GM23248 (cell line): ENCODE results near the gene ZIC5. TPM values are rescaled to one million over a fixed set of nuclear protein-coding genes. Genes with fewer than 3 reads are reported as not detected.

Experiments used
- DNase-seq: peaks from one replicate; pipeline ENCODE4 v3.0.0-alpha.2; 2015
- H2AFZ ChIP-seq: fragments of 200-600 bp; sonication (generic); 2 replicates; pipeline ENCODE4 v1.6.1; 2016; ENCODE audit warnings: antibody characterized with exemption
- H3F3A ChIP-seq: fragments of 200-600 bp; sonication (generic); 2 replicates; pipeline ENCODE4 v1.6.1; 2016; ENCODE audit warnings: mild to moderate bottlenecking, antibody characterized with exemption, mixed run types; ENCODE audit not compliant: insufficient read depth
- H3K27ac ChIP-seq: fragments of 200-600 bp; sonication (generic); 2 replicates; pipeline ENCODE4 v1.5.1; 2016; ENCODE audit warnings: mild to moderate bottlenecking
- H3K27me3 ChIP-seq: fragments of 200-600 bp; sonication (generic); replicated peaks from 2 replicates; pipeline ENCODE4 v1.6.1; 2016; ENCODE audit warnings: mild to moderate bottlenecking; ENCODE audit not compliant: insufficient read depth
- H3K36me3 ChIP-seq: fragments of 200-600 bp; sonication (generic); 2 replicates; pipeline ENCODE4 v1.6.1; 2016; ENCODE audit warnings: low read depth, mild to moderate bottlenecking
- H3K4me1 ChIP-seq: fragments of 200-600 bp; sonication (generic); 2 replicates; pipeline ENCODE4 v1.6.1; 2016; ENCODE audit warnings: mild to moderate bottlenecking; ENCODE audit not compliant: insufficient read depth
- H3K4me2 ChIP-seq: fragments of 200-600 bp; sonication (generic); one replicate; pipeline ENCODE4 v1.6.1; 2016; ENCODE audit warnings: mild to moderate bottlenecking; ENCODE audit not compliant: unreplicated experiment
- H3K4me3 ChIP-seq: fragments of 200-600 bp; sonication (generic); 2 replicates; pipeline ENCODE4 v1.5.1; 2016; ENCODE audit warnings: mild to moderate bottlenecking
- H3K79me2 ChIP-seq: fragments of 200-600 bp; sonication (generic); 2 replicates; pipeline ENCODE4 v1.6.1; 2016; ENCODE audit warnings: mild to moderate bottlenecking; ENCODE audit not compliant: insufficient read depth
- H3K9ac ChIP-seq: fragments of 200-600 bp; sonication (generic); 2 replicates; pipeline ENCODE4 v1.6.1; 2016; ENCODE audit warnings: mild to moderate bottlenecking
- H3K9me2 ChIP-seq: fragments of 200-600 bp; sonication (generic); 2 replicates; pipeline ENCODE4 v1.6.1; 2016; ENCODE audit warnings: mixed run types, mild to moderate bottlenecking, moderate library complexity; ENCODE audit not compliant: insufficient read depth
- H3K9me3 ChIP-seq: fragments of 200-600 bp; sonication (generic); one replicate; pipeline ENCODE4 v1.6.1; 2017; ENCODE audit warnings: low read depth
- H4K20me1 ChIP-seq: fragments of 200-600 bp; sonication (generic); 2 replicates; pipeline ENCODE4 v1.6.0; 2016; ENCODE audit not compliant: insufficient read depth
- EZH2 ChIP-seq: fragments of 200-600 bp; sonication (generic); IDR thresholded peaks from 2 replicates; pipeline ENCODE4 v1.6.1; 2018; ENCODE audit warnings: antibody characterized with exemption, mild to moderate bottlenecking; ENCODE audit not compliant: insufficient read depth, poor library complexity, severe bottlenecking
- EZH2phosphoT487 ChIP-seq: fragments of 200-600 bp; sonication (generic); IDR thresholded peaks from 2 replicates; pipeline ENCODE4 v1.6.1; 2018; ENCODE audit warnings: antibody characterized with exemption, moderate library complexity, mild to moderate bottlenecking, low read depth; ENCODE audit not compliant: insufficient read depth
- WGBS, 2 experiments: methylation state at CpG; one replicate each; pipeline ENCODE4 v1.1.6; 2015 to 2017; ENCODE audit warnings: low lambda C conversion rate in 2 of 2, low coverage in 1 of 2; ENCODE audit errors: missing lambda C conversion rate in 2 of 2; 5-methylcytosine and 5-hydroxymethylcytosine counted together
- in situ Hi-C: fragments of 300-500 bp; cut with MboI; formaldehyde crosslinking; loops from 2 replicates; pipeline ENCODE4 v1.15.0; 2020
- polyA plus RNA-seq: library from polyadenylated mRNA; unstranded; fragments of >200 nt; fragmentation: Nextera tagmentation; extraction: Ambion mirVana; gene quantifications from 2 replicates; pipeline ENCODE4 v1.2.1, GENCODE V29; 2016
- total RNA-seq: library from RNA; depleted of rRNA; stranded (reverse); fragments of >200 nt; shearing (Covaris generic); gene quantifications from 2 replicates; pipeline ENCODE4 v1.2.3, GENCODE V29; 2014

The ZIC5 gene
- total and polyA plus RNA-seq, 2 experiments from 2014 or later = not detected

DNA sequence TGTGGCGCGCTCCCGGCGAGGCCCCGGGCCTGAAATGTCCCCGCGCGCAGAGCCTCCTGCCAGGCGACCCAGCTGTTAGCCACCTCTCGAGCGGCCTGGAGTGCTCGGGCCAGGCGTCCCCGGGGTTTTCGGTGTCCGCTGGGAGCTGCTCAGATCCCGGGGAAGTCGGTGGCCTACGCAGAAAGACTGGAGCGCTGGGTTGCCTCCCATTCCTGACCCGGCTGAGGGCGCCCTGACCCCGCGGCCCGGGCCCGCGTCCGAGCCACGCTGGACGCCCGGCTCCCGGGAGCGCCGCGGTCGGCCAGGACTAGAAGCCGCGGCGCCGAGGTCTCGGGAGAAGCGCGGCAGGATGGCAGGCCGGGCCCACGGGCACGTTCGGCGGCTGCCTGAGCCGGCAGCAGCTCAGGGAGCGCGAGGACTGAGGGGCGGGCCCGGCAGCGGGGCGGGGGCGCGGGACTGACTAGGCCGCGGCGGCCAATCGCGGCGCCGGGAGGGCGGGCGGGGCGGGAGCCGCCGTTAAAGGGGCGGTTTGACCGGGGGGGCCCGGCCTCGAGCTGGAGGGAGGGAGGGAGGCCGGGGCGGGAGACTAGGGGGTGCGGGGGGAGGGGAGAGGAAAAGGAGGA, 8.7 kb upstream of the ZIC5 start:
- WGBS, 2 experiments = 2 to 3% methylated on average over 40 to 60 of the region's 76 CpGs
- H4K20me1 ChIP-seq = no peaks in the 10 kb centered on the region
- H3K4me1 ChIP-seq = no peaks in the 10 kb centered on the region
- H3F3A ChIP-seq = no peaks in the 10 kb centered on the region
- TF ChIP-seq EZH2phosphoT487 (no peak), EZH2 (no peak)
- peak; percentile 86 for DNase-seq
- H3K4me2 ChIP-seq = peak overlapping the region; percentile 49
- no peaks in the 10 kb centered on the region for H3K36me3 ChIP-seq
- no peak overlapping the region for H3K9ac ChIP-seq
- H3K9me2 ChIP-seq = no peaks in the 10 kb centered on the region
- H3K79me2 ChIP-seq = no peaks in the 10 kb centered on the region
- H3K27ac ChIP-seq = no peak overlapping the region
- H2AFZ ChIP-seq = peak overlapping the region; percentile 69
- H3K27me3 ChIP-seq = peaks cover 82% of the 10 kb centered on the region
- peak overlapping the region; percentile 63 for H3K4me3 ChIP-seq
- H3K9me3 ChIP-seq = no peaks in the 10 kb centered on the region
- in situ Hi-C loops = no loop called here

DNA sequence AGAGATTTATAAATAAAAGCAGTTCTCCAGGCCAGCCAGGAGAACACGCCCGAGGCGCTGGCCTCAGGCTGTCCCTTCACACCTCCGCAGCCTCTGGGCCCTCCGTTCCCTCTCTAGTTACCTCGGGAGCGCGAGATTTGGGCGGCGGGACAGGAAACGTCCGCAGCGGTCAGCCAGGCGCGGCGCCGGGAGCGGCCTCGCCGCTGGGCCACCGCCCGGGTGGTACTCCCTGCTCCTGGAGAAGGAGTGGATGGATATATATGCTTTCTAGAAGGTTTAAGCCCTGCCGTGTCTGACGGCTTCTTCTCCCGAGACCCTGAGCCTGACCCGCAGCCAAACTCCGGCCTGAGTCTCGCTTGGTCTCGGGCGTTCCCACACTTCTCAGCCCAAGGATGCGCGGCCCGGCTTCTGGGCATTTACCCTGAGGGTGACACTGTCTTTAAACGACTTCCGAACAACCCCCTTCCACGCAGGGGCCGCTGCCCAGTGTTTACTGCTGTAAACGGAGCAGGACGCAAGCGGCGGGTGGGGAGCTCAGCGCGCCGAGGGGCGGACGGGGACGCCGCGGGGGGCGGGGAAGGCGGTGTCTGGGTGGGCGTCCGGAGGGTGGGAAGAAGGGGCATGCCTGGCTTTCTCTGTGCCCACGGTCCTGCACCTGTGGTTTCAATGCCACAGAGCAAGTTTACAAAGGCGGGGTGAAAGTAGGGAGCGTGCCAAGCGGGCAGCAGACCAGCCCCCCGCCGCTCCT, 8.1 kb upstream of the ZIC5 start:
- Histone ChIP-seq H3K79me2 (no peaks in the 10 kb centered on the region), H3F3A (no peaks in the 10 kb centered on the region), H3K4me2 (no peak overlapping the region), H3K4me1 (no peaks in the 10 kb centered on the region), H3K27me3 (peaks cover 83% of the 10 kb centered on the region), H3K27ac (no peak overlapping the region), H2AFZ (0 out of 2 replicates have a peak overlapping the region, but pooled peaks have one; percentile 69), H3K9me2 (no peaks in the 10 kb centered on the region), H3K9ac (no peak overlapping the region), H3K9me3 (no peaks in the 10 kb centered on the region), H4K20me1 (no peaks in the 10 kb centered on the region), H3K4me3 (peak overlapping the region; percentile 63; the same call in 1 of the 2 replicates), H3K36me3 (no peaks in the 10 kb centered on the region)
- in situ Hi-C loops = no loop called here
- WGBS, 2 experiments = 8% methylated on average over 47 to 59 of the region's 59 CpGs
- TF ChIP-seq EZH2 (peak; percentile 73), EZH2phosphoT487 (0 out of 2 replicates have a peak, but pooled peaks have one; percentile 27)
- DNase-seq = peak; percentile 29

DNA sequence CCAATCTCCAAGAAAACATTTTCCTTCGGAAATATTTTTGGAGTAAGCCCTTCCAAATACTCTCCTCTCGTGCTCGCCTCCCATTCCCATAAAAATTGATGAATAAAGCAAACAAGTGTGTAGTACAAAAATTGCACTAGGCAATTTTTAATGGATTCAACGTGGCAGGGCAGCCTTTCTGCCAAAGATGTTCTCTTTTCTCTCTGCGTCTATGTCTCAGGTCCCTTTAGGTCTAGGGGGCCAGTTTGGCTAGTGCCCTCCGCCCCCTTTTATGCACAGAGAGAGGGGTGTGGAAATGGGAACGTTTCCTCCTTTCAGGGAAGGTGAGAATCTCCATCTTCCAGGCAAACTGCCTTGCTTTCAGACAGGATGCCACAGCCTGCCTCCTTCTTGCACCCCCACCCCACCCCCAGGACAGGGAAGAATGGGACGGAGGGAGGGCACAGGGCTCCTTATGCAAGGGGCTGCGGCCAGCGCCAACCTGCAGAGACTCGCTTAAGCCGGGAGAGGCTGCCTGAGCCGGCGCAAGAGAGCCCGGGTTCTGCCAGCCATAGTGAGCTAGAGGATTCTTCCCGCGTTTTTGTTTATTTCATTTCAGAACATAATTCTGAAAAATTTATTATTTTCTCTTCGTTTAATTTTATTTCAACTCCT, 7.4 kb upstream of the ZIC5 start:
- Histone ChIP-seq H3K79me2 (no peaks in the 10 kb centered on the region), H3K27me3 (peaks cover 83% of the 10 kb centered on the region), H3K4me1 (no peaks in the 10 kb centered on the region), H3K9me2 (no peaks in the 10 kb centered on the region), H3F3A (no peaks in the 10 kb centered on the region), H3K4me3 (peak overlapping the region; percentile 63; the same call in 1 of the 2 replicates), H3K27ac (no peak overlapping the region), H2AFZ (no peak overlapping the region), H3K9me3 (no peaks in the 10 kb centered on the region), H3K9ac (no peak overlapping the region), H4K20me1 (no peaks in the 10 kb centered on the region), H3K36me3 (no peaks in the 10 kb centered on the region), H3K4me2 (no peak overlapping the region)
- TF ChIP-seq EZH2 = peak; percentile 90
- TF ChIP-seq EZH2phosphoT487 = 0 out of 2 replicates have a peak, but pooled peaks have one; percentile 6
- DNase-seq = no peak
- in situ Hi-C loops = no loop called here
- WGBS, 2 experiments = 2 to 7% methylated on average over 18 of the region's 18 CpGs

- in situ Hi-C loops = no loop called here
- Histone ChIP-seq H3K79me2 (no peaks in the 10 kb centered on the region), H3K9ac (no peak overlapping the region), H3K4me3 (no peak overlapping the region), H4K20me1 (no peaks in the 10 kb centered on the region), H3K4me1 (no peaks in the 10 kb centered on the region), H3K9me3 (no peaks in the 10 kb centered on the region), H3K4me2 (no peak overlapping the region), H3K36me3 (no peaks in the 10 kb centered on the region), H2AFZ (no peak overlapping the region), H3K27me3 (peaks cover 83% of the 10 kb centered on the region), H3F3A (no peaks in the 10 kb centered on the region), H3K9me2 (no peaks in the 10 kb centered on the region), H3K27ac (no peak overlapping the region)
- TF ChIP-seq EZH2phosphoT487 (no peak), EZH2 (no peak)
- DNase-seq = no peak
- WGBS, 2 experiments = 48 to 55% methylated on average over 44 to 52 of the region's 52 CpGs
Measured at GRCh38 chr13:99977912-99978798, 6.6 kb upstream of the ZIC5 start.
